Measurements from ENCODE around the gene HLCS.

The HLCS gene

DNA sequence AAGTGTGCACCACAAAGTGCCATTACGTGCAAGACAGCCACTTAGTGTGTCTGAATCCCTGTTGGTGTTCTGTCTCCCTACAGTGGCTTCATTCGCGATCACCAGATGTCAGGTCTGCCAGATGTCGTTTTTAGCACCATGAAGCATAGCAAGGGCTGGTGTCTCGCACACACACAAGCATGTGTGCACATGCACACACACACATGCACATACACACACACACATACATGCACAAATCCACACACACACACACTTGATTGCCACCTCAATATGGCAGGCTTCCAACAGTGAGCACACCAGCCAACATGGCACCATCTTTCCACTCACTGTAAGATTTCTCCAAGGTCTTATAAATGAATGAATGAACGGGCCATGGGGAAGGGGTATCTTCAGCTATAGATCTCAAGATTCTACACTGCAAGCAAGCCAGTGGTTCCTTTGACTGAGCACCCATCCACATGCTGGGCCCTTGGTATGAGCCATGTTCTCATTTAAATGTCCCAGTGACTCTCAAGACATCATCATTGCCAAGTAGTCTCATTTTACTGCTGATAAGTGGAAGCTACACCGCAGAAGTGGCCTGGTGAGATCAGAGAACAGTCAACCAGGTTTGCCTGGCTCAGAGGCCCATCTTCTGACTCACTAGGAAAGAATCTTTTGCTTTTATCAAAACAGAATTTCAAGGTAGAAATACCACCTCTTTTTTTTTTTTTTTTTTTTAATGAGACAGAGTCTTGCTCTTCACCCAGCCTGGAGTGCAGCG lies 182.7 kb downstream of the HLCS start:
- no peak for DNase-seq (ENCODE audit: extremely low read depth, low read depth)
- H3K4me3 ChIP-seq (replicated peaks; ENCODE audit: low read depth, low read length) = no peak overlapping the region
- TF ChIP-seq, protein P1, sequence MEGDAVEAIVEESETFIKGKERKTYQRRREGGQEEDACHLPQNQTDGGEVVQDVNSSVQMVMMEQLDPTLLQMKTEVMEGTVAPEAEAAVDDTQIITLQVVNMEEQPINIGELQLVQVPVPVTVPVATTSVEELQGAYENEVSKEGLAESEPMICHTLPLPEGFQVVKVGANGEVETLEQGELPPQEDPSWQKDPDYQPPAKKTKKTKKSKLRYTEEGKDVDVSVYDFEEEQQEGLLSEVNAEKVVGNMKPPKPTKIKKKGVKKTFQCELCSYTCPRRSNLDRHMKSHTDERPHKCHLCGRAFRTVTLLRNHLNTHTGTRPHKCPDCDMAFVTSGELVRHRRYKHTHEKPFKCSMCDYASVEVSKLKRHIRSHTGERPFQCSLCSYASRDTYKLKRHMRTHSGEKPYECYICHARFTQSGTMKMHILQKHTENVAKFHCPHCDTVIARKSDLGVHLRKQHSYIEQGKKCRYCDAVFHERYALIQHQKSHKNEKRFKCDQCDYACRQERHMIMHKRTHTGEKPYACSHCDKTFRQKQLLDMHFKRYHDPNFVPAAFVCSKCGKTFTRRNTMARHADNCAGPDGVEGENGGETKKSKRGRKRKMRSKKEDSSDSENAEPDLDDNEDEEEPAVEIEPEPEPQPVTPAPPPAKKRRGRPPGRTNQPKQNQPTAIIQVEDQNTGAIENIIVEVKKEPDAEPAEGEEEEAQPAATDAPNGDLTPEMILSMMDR (IDR thresholded peaks at IDR 0.05; ENCODE audit: low read depth, low read length, missing control alignments) = no peak

DNA sequence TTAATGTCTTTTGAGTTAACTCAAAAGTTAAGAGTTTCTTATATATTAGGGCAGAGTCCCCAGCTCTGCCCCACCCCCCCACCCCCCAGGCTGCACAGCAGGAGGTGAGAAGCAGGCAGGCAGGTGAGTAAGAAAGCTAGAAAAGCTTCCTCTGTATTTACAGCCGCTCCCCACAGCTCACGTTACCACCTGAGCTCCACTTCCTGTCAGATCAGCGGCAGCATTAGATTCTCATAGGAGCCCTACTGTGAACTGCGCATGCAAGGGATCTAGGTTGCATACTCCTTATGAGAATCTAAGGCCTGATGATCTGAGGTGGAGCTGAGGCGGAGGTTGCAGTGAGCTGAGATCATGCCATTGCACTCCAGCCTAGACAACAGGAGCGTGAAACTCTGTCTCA lies 185.6 kb downstream of the HLCS start:
- TF ChIP-seq, protein P1 (IDR thresholded peaks at IDR 0.05; ENCODE audit: low read depth, low read length, missing control alignments) = no peak
- no peak for DNase-seq (ENCODE audit: extremely low read depth, low read depth)
- no peak overlapping the region for H3K4me3 ChIP-seq (replicated peaks; ENCODE audit: low read depth, low read length)

DNA sequence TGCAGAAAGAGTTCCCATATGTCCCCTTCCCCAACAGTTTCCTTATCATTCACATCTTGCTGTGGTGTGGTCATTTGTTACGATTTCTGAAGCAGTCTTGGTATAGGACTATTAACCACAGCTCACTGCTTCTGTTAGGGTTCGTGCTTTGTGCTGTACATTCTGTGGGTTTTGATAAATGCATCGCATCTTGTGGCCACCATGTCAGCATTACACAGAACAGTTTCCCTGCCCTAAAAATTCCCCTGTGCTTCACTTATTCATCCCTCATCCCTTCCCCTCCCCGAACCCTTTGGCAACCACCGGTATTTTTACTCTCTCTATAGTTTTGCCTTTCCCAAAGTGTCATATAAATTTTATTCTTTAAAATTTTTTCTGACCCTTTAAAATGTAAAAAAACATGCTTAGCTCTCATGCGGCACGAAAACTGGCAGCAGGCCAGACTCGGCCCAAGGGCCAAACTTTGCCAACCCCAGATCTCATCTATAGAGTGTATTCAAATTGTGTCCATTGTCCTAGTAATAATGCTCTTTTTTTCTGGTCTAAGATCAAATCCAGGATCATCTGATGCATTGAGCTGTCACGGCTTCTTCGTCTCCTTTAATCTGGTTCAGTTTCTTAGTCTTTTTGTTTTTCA lies 189.4 kb downstream of the HLCS start:
- TF ChIP-seq, protein P1 (IDR thresholded peaks at IDR 0.05; ENCODE audit: low read depth, low read length, missing control alignments) = no peak
- no peak for DNase-seq (ENCODE audit: extremely low read depth, low read depth)
- no peak overlapping the region for H3K4me3 ChIP-seq (replicated peaks; ENCODE audit: low read depth, low read length)

DNA sequence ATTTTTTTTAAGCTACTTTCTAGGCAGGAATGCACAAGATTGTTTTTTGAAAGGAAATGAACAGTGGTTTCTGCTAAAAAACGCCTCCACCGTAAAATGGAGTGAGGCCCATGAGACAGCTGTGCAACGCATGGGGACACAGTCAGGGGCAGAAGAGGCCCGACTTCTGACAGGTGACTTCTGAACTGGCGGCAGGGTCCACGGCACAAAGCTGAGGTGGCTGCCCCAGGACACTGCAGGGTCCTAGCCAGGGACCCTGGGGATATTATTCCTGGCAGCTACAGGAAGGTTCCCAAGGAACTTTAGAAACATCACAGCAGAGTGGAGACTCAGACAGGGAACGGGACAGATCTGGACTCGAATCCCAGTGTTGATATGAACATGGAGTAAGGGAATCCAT lies 192.5 kb downstream of the HLCS start:
- TF ChIP-seq, protein P1 (IDR thresholded peaks at IDR 0.05; ENCODE audit: low read depth, low read length, missing control alignments) = no peak
- H3K4me3 ChIP-seq (replicated peaks; ENCODE audit: low read depth, low read length) = no peak overlapping the region
- DNase-seq (ENCODE audit: extremely low read depth, low read depth) = no peak

DNA sequence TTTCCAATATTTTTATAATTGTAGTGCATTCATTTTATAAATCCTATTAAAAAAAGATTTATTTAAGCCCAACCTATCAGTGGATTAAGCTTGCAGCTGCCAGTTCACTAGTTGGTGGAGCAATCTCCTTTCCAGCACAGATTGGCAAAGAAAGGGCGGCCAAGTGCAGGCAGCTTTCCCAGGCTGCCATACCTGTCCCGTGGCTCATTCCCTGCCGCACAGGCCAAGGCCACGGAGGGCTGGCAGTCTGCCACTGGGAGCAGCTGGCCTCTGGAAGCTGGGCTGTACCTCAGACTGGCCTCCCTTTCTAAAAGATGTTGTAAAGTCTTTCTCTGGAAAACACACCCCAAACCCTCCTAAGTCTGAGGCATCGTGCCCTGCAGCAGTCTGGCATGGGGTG lies 193.4 kb downstream of the HLCS start:
- no peak overlapping the region for H3K4me3 ChIP-seq (replicated peaks; ENCODE audit: low read depth, low read length)
- TF ChIP-seq, protein P1 (IDR thresholded peaks at IDR 0.05; ENCODE audit: low read depth, low read length, missing control alignments) = no peak
- DNase-seq (ENCODE audit: extremely low read depth, low read depth) = no peak

DNA sequence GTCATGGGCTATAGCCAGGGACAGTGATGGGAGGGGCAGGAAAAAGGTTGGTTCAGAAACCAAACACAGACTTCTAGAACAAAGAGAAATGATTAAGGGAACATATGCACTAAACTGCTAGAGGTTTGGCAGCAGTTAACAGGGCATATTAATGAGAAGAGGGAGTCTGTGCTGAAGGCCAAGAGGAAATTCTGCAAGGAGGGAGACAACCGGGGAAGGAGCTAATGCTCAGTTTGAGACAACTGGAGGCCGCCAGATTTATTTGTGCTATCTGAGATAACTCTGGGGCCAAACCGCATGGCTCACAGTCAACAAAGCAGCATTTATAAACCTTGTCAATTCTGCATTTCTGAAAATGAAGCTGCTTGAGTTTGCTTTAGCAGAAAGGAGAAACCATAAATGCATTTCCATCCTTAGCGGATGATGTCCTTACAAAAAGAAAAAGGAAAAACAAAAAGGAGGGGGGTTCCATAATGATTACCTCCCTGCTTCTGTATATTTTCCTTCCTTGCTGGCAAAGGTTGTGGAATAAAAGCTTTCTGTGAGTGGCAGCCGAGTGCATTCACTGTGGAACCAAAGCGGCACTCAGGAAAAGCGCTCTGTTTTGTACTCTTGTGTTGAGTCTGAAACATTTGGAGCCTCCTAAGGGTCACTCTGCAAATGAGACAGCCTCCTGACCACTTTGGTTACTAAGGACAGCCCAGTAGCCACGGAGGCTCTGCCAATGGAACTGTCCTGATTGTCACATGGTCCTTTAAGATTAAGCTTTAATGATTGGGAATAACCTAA lies 197.2 kb downstream of the HLCS start:
- TF ChIP-seq, protein P1 (IDR thresholded peaks at IDR 0.05; ENCODE audit: low read depth, low read length, missing control alignments) = no peak
- no peak overlapping the region for H3K4me3 ChIP-seq (replicated peaks; ENCODE audit: low read depth, low read length)
- no peak for DNase-seq (ENCODE audit: extremely low read depth, low read depth)
